ENCODE results near the gene SLC43A2. TPM values are rescaled to one million over a fixed set of nuclear protein-coding genes. Genes with fewer than 3 reads are reported as not detected.
"Not testable (repeated sequence)": the region's sequence is repeated elsewhere in the genome, so short reads cannot be mapped to it uniquely, and the experiment has no call there.

Gene SLC43A2
- total and polyA plus RNA-seq, 2 experiments from 2014 or later = 2.5 to 5.3 TPM

DNA sequence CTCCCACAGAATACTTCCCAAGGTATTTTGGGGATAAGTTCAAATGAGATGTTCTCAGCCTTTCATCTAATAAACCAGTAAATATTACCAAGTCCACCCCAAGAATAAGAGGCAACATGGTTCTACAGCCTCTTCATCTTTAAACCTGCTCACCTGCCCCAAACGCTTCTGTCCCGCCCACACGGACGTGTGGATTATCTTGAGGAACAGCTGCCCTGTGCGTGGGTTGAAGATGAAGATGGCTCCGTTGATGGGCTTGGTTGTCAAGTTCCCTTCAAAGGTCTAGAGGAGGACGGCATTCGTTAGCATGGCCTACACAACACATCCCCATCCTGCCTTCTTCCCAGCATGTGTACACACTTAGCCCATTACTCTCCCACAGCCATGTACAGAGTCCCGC lies 29.5 kb upstream of the SLC43A2 start:
- Histone ChIP-seq H3K4me1 (ENCODE audit: low read depth) (no peaks in the 10 kb centered on the region), H3K9me3 (ENCODE audit: low read depth) (no peaks in the 10 kb centered on the region), H3K4me3 (no peak overlapping the region), H3K36me3 (peaks cover 85% of the 10 kb centered on the region), H3K27ac (no peak overlapping the region), H3K27me3 (no peaks in the 10 kb centered on the region)
- TF ChIP-seq CTCF (IDR thresholded peaks at IDR 0.05; ENCODE audit: low read depth, low read length) = no peak
- DNase-seq (ENCODE audit: low read depth in 1 of 2, low spot score in 1 of 2) = no peak

- Histone ChIP-seq H3K4me1 (ENCODE audit: low read depth) (peaks cover 6% of the 10 kb centered on the region), H3K36me3 (peaks cover 70% of the 10 kb centered on the region), H3K27ac (no peak overlapping the region), H3K27me3 (no peaks in the 10 kb centered on the region), H3K9me3 (ENCODE audit: low read depth) (no peaks in the 10 kb centered on the region), H3K4me3 (no peak overlapping the region)
- TF ChIP-seq CTCF (IDR thresholded peaks at IDR 0.05; ENCODE audit: low read depth, low read length) = no peak
- DNase-seq (ENCODE audit: low read depth in 1 of 2, low spot score in 1 of 2) = no peak
Measured at GRCh38 chr17:1653735-1654134, 25.1 kb upstream of the SLC43A2 start.

DNA sequence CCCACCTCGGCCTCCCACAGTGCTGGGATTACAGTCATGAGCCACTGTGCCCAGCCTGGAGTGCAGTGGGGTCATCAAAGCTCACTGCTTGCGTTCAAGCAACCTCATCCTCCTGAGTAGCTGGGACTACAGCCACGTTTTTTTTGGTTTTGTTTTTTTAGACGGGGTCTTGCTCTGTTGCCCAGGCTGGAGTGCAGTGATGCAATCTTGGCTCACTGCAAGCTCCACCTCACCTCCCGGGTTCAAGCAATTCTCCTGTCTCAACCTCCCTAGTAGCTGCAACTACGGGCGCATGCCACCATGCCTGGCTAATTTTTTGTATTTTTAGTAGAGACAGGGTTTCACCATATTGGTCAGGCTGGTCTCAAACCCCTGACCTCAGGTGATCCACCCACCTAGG lies 24.2 kb upstream of the SLC43A2 start:
- not testable (repeated sequence) for DNase-seq (ENCODE audit: low read depth in 1 of 2, low spot score in 1 of 2); H3K4me3 ChIP-seq; H3K27ac ChIP-seq; H3K9me3 ChIP-seq (ENCODE audit: low read depth); H3K27me3 ChIP-seq
- H3K4me1 ChIP-seq (ENCODE audit: low read depth) = peaks cover 14% of the 10 kb centered on the region
- peaks cover 60% of the 10 kb centered on the region for H3K36me3 ChIP-seq

DNA sequence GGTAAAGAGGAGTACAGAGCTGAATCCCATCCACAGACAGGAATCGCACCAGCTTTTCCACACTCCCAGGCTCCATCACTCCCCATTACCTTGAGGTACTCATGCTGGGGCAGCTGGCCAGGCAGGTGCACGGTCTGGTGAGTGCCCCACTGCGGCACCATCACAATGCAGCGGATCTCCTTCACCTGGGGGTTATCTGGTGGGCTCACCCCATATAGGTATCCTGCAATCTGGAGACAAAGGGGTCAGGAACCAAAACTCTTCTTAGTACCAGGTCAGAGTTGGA lies 22.9 kb upstream of the SLC43A2 start:
- H3K27ac ChIP-seq = peak overlapping the region; percentile 94
- no peak for DNase-seq (ENCODE audit: low read depth in 1 of 2, low spot score in 1 of 2)
- no peaks in the 10 kb centered on the region for H3K9me3 ChIP-seq (ENCODE audit: low read depth)
- H3K36me3 ChIP-seq = peaks cover 53% of the 10 kb centered on the region
- TF ChIP-seq CTCF (IDR thresholded peaks at IDR 0.05; ENCODE audit: low read depth, low read length) = no peak
- no peaks in the 10 kb centered on the region for H3K27me3 ChIP-seq
- H3K4me3 ChIP-seq = no peak overlapping the region
- H3K4me1 ChIP-seq (ENCODE audit: low read depth) = peaks cover 17% of the 10 kb centered on the region

GRCh38 chr17:1650731-1651558 lies 22.3 kb upstream of the SLC43A2 start:
- Histone ChIP-seq H3K9me3 (ENCODE audit: low read depth) (no peaks in the 10 kb centered on the region), H3K27me3 (no peaks in the 10 kb centered on the region), H3K4me1 (ENCODE audit: low read depth) (peaks cover 17% of the 10 kb centered on the region), H3K27ac (peak overlapping the region; percentile 94), H3K4me3 (no peak overlapping the region), H3K36me3 (peaks cover 48% of the 10 kb centered on the region)
- TF ChIP-seq CTCF (IDR thresholded peaks at IDR 0.05; ENCODE audit: low read depth, low read length) = no peak
- DNase-seq (ENCODE audit: low read depth in 1 of 2, low spot score in 1 of 2) = no peak

DNA sequence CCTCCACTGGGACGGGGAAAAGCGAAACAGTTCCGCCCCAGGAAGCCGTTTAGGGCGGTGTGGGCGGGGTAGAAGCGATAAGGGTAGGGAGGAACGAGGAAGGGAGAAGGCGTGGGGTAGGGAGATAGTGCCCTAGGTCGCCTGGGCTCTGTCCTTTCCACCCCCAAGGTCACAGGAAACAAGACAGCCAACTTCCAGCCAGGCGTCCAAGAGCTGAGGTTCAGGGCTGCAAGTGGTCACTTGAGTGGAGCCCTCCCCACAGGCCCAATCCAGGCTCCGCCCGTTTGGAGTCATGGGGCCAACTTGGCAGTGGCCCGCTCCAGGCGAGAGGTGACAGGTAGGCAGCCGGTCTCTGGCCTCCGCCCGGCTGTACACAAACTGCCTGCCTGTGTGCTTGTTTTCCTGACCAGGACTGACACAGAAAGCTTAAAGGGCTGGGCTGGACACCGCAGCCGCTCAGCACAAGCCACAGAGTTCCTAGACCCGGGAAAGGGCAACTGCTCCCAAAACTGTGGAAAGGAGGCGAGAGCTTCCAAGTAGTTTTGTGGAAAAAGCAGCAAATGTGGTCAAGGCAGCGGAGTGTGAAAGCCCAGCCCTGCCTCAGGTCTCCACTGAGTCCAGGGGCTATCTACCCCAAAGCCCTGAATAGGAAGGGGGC lies 21.3 kb upstream of the SLC43A2 start, which contains the start of gene RILP:
Gene RILP (minus strand): TSS at position 23 of the 658 bp plus-strand sequence. CDS start 62 bp downstream, outside the sequence.
- peaks cover 17% of the 10 kb centered on the region for H3K4me1 ChIP-seq (ENCODE audit: low read depth)
- H3K36me3 ChIP-seq = peaks cover 41% of the 10 kb centered on the region
- peak; percentile 55 to 95 for DNase-seq (ENCODE audit: low read depth in 1 of 2, low spot score in 1 of 2)
- no peaks in the 10 kb centered on the region for H3K27me3 ChIP-seq
- H3K27ac ChIP-seq = peak within 1 kb of the TSS; percentile 94
- peak within 1 kb of the TSS; percentile 44 for H3K4me3 ChIP-seq
- TF ChIP-seq CTCF (IDR thresholded peaks at IDR 0.05; ENCODE audit: low read depth, low read length) = no peak
- H3K9me3 ChIP-seq (ENCODE audit: low read depth) = no peaks in the 10 kb centered on the region
